ENCODE results near the gene MATN1.

GRCh38 chr1:30753118-30753517 is 29.7 kb upstream of the MATN1 start:
- no peak for TF ChIP-seq CTCF (IDR thresholded peaks at IDR 0.05)
- no peak for TF ChIP-seq POLR2A (IDR thresholded peaks at IDR 0.05)

Measured in Peyer's patch (tissue), 4 donors.